GM12875 (cell line): ENCODE results near the gene DLG5.

ENCODE experiments used
- H3K4me3 ChIP-seq: one replicate; pipeline ENCODE4 v1.5.1; 2011; ENCODE audit warnings: low read depth, low read length, control low read depth
- CTCF ChIP-seq: IDR thresholded peaks from 2 replicates; pipeline ENCODE4 v1.5.1; 2011; ENCODE audit warnings: low read depth, mild to moderate bottlenecking, control low read depth, inconsistent platforms, low read length, moderate library complexity, borderline replicate concordance; ENCODE audit not compliant: insufficient read depth

Gene DLG5

DNA sequence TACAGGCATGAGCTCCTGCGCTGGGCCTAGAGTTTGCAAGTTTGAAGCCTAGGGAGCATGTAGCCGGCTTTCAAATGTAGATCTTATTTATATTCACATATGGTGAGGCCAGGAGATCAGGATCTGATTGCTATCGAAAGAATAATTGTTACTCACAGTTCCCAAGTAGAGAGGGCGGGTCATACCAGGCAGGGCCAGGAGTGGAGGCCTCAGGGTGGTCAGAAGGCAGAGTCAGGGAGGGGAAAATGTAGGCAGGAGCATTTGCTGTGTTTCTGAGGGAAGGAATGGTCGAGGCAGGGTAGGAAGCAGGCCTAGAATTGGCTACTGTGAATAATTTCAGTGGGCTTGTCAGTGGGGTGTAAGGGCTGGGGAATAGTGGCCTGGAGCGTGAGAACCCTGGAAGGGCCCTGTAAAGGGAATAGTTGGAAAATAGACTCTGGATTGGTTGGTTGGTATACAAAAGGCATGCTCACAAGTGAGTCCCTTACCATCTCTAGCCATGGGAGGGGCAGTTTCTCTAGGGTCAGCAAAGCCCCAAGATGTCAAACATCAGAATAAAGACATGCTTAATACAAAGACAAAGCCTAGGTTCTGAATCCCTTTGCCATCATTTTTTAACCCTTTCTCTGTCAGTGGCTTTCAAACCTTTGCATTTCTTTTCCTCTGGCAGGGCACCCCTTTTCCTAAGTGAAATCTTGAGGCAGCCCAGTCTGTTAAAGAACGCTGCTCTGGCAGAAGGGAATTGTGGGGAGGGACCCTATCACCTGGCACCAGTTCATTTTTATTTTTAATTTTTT, 36.0 kb upstream of the DLG5 start:
- TF ChIP-seq CTCF, result no peak
- H3K4me3 ChIP-seq, result no peak overlapping the region

- H3K4me3 ChIP-seq, result no peak overlapping the region
- no peak for TF ChIP-seq CTCF
Measured at GRCh38 chr10:77961668-77962067, 35.1 kb upstream of the DLG5 start.

GRCh38 chr10:77960829-77961329, 34.3 kb upstream of the DLG5 start:
- no peak for TF ChIP-seq CTCF
- H3K4me3 ChIP-seq, result no peak overlapping the region

DNA sequence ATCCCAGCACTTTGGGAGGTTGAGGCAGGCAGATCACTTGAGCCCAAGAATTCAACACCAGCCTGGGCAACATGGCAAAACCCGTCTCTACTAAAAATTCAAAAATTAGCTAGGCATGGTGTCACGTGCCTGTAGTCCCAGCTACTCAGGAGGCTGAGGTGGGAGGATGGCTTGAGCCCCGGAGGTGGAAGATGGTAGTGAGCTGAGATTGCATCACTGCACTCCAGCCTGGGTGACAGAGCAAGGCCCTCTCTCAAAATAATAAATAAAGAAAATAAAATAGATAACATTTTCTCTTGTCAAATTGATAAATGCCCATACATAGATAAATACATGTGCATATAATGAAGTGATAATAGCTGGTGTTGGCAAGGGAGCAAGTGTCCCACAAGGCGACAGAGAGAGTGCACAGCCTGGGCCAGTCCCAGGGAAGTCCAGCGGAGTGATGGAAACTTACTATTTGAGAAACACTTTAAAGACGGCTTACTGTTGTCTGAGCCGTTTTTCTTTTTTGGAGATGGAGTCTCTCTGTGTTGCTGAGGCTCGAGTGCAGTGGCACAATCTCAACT, 33.4 kb upstream of the DLG5 start:
- TF ChIP-seq CTCF, result no peak
- H3K4me3 ChIP-seq, result no peak overlapping the region

DNA sequence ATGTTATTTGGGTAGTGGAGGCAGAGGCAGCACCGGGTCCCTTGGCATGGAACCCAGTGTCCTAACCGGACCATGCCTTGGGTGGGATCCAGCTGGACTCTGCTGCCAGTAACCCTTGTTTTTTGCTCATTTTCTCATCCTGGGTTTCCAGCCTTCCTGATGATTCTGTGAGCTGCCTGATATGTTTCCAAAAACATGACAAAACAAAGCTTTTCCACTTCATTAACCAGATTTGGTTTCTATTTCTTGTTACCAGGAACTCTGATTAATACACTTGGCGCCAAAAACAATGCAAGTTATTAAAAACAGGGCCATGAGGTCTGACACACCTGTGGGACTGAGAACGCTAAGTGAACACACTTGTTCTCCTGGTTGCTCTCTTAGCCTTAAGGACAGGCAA, 32.8 kb upstream of the DLG5 start:
- TF ChIP-seq CTCF, result no peak
- H3K4me3 ChIP-seq, result no peak overlapping the region

DNA sequence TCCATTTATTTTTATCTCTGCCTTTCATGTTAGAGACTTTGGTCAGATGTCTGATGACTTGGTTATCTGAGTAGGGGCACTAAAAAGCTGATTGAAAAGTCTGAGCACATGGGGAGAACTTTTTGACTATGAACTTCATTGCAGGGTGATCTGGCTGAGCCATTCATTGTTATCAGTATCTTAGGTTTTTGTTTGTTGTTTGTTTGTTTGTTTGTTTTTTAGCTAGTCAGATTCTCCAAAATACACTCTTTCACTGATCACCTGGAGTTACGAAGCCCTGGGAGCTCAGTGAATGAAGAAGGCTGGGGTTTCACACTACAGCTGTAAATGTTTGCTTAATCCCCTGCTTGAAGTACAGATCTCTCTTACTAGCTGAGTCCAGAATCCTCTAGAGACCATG, 28.6 kb upstream of the DLG5 start:
- H3K4me3 ChIP-seq, result no peak overlapping the region
- TF ChIP-seq CTCF, result no peak

DNA sequence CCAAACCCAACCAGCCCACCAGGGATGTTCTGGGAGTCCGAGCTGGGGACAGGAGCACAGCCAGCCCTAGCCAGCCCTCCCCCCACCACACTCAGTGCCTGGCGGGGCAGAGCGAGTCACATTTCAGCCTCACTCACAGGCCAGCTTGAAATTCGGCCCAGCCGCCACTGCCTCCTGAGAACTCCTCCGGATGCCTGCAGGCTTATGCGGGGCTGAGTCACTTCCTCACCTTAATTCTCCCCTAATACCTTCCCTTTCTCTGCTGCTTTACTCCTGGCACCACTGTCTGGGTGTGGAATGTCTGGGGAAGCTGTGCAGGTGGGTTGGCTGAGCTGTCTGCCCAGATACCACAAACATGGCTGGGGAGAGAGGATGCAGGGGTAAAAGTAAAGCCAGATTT, 22.6 kb upstream of the DLG5 start:
- H3K4me3 ChIP-seq, result no peak overlapping the region
- no peak for TF ChIP-seq CTCF
